Measurements from ENCODE around the gene IMMP2L.

GRCh38 chr7:110759069-110759468 lies 803.2 kb downstream of the IMMP2L start:
- TF ChIP-seq CTCF (conservative IDR thresholded peaks at IDR 0.05; ENCODE audit: low read length) = no peak
- no peak for TF ChIP-seq EZH2phosphoT487 (IDR thresholded peaks at IDR 0.05; ENCODE audit: borderline replicate concordance)

Data from Loucy (cell line).